Brain pericyte (primary cell): Measurements from ENCODE around the gene PAFAH1B1.
"Not testable (repeated sequence)": the region's sequence is repeated elsewhere in the genome, so short reads cannot be mapped to it uniquely, and the experiment has no call there.

Experiments used
- DNase-seq: peaks from one replicate; pipeline ENCODE4 v3.0.0-alpha.2; 2012; ENCODE audit warnings: low read depth, low spot score

Gene PAFAH1B1

GRCh38 chr17:2594722-2595599, 1.5 kb downstream of the PAFAH1B1 start:
- DNase-seq: no peak

GRCh38 chr17:2595716-2596115, 2.3 kb downstream of the PAFAH1B1 start:
- DNase-seq: no peak

DNA sequence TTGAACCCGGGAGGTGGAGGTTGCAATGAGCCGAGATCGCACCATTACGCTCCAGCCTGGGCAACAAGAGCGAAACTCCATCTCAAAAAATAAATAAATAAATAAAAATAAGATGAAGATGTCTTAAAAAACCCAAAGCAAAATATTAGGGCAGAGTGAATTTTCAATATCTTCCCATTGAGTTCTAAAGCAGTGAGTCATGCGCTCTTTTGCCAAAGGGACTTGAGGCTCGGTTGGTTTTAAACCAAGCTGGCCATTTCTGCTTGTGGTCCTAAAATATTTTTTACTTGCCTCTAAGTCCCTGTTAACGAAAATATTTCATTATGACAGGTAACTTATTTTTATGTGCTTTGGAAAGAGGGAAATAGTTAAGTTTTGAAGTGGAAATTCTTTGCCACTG, 4.7 kb downstream of the PAFAH1B1 start:
- no peak for DNase-seq

DNA sequence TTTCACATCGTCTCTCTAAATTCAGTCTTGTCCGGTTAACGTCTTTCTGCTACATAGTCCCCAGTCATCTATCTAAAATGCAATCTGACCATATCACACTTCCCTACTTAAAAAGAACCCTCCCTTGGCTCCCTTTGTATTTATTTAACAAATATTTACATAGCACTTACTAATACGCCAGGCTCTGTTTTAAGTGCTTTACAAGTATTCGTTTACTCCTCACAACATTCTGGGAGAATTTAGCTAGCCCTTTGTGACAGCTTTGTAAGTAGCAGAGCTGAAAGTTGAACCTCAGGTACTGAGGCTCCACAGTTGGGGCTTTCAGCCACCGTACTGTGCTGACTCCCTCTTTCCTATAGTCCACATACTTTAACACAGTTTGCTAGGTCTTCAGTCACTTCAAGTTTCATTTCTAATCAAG, 9.2 kb downstream of the PAFAH1B1 start:
- DNase-seq: no peak

GRCh38 chr17:2608350-2608913, 15.0 kb downstream of the PAFAH1B1 start:
- DNase-seq: no peak

DNA sequence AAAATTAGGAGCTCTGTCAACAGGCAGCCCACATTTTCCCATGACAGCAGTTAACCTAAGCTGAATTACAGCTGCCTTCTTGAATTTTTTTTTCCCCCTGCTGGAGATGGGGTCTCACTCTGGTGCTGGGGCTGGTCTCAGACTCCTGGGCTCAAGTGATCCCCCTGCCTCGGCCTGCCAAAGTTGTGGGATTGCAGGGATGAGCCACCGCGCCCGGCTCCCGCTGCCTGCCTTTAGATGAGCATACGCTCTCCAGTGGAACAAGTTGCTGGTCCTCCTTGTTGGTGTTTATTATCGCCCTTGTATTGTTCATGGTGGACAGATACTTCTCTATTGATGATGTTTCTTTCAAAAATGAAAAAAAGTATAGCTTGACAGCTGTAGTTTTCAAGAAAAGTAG, 15.6 kb downstream of the PAFAH1B1 start:
- no peak for DNase-seq

DNA sequence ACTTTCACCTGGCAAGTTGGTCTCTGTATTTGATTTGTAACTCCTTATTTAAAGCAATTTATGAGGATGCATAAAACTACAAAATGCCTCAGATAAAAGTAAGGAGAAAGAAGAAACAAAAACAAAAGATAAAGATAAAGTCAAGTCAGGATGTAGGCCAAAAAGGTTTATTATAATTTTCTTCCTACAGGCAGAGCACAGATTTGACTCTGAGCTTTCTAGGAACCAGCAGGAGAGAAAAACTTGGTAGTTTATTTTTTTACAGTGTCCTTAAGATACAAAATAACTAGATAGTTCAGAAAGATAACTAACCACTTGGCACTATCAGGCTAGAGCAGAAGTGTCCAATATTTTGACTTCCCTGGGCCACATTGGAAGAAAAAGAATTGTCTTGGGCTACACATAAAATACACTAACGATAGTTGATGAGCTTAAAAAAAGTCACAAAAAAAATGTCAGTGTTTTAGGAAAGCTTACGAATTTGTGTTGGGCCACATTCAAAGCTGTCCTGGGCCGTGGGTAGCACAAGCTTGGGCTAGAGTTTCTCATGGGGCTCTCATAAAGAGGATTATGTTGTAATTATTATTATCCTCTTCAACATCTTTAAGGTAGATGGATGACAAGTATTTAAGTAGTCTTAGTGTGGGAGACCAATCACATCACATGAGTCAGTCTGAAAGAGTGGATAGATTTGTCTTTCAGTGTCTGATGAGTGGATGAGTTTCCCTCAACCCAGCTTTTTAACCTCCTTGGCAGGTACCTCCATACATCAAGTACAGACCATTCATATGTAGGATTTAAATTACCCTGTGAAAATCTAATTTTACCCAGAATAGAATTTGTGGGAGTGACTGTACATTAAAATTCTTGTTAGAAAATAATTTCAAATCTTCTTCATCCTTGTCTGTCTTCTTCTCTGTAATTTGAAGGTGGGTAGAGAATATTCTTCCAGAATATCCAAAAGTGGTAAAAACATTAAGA, 17.0 kb downstream of the PAFAH1B1 start:
- no peak for DNase-seq

DNA sequence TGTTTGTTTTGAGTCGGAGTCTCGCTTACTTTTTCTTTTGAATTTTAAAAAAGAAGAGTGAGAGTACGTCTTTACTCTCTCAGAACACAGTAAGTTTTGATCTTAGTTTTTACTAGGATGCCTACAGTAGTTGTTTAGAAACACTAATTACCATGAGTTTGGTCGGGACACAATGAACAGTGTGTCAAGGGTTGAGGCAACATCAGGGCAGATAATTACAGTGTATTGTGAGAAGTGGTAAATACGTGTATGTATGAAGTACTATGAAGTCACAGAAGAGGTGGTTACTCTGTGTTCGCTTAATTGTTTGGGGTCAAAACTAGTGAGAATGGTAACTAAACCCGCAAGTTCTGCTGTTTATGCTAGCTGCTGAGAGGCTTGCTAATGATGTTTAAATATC, 18.2 kb downstream of the PAFAH1B1 start:
- DNase-seq: no peak

GRCh38 chr17:2612630-2613029, 19.2 kb downstream of the PAFAH1B1 start:
- no peak for DNase-seq

- no peak for DNase-seq
Observed at GRCh38 chr17:2613089-2613808, 19.8 kb downstream of the PAFAH1B1 start.

- no peak for DNase-seq
Observed at GRCh38 chr17:2615882-2616281, 22.4 kb downstream of the PAFAH1B1 start.

GRCh38 chr17:2621241-2621640, 27.8 kb downstream of the PAFAH1B1 start:
- no peak for DNase-seq

- not testable (repeated sequence) for DNase-seq
Observed at GRCh38 chr17:2621951-2622405, 28.5 kb downstream of the PAFAH1B1 start.

DNA sequence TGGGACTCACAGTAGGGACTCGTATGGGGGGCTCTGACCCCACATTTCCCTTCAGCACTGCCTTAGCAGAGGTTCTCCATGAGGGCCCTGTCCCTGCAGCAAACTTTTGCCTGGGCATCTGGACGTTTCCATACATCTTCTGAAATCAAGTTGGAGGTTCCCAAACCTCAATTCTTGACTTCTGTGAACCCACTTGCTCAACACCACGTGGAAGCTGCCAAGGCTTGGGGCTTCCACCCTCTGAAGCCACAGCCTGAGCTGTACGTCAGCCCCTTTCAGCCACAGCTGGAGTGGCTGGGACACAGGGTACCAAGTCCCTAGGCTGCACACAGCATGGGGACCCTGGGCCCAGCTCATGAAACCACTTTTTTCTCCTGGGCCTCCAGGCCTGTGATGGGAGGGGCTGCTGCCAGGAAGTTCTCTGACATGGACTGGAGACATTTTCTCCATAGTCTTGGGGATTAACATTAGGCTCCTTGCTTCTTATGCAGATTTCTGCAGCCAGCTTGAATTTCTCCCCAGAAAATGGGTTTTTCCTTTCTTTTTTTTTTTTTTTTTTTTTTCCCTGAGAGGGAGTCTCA, 29.4 kb downstream of the PAFAH1B1 start:
- DNase-seq: not testable (repeated sequence)

DNA sequence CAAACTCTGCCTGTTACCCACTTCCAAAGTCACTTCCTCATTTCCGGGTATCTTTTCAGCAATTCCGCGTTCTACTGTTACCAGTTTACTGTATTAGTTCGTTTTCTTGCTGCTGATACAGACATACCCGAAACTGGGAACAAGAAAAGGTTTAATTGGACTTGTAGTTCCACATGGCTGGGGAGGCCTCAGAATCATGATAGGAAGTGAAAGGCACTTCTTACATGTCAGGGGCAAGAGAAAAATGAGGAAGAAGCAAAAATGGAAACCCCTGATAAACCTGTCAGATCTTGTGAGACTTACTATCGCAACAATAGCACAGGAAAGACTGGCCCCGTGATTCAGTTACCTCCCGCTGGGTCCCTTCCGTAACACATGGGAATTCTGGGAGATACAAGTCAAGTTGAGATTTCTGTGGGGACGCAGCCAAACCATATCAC, 30.9 kb downstream of the PAFAH1B1 start:
- DNase-seq: no peak

GRCh38 chr17:2626626-2627219, 33.3 kb downstream of the PAFAH1B1 start:
- DNase-seq: not testable (repeated sequence)

DNA sequence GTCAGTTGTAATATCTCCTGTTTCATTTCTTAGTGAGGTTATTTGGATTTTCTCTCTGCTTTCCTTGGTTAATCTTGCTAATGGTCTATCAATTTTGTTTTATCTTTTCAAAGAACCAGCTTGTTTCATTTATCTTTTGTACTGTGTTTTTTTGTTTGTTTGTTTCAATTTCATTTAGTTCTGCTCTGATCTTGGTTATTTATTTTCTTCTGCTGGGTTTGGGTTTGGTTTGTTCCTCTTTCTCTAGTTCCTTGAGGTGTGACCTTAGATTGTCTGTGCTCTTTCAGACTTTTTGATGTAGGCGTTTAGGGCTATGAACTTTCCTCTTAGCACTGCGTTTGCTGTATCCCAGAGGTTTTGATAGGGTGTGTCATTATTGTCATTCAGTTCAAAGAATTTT, 35.5 kb downstream of the PAFAH1B1 start:
- DNase-seq: not testable (repeated sequence)

GRCh38 chr17:2631211-2631610, 37.8 kb downstream of the PAFAH1B1 start:
- DNase-seq: no peak

DNA sequence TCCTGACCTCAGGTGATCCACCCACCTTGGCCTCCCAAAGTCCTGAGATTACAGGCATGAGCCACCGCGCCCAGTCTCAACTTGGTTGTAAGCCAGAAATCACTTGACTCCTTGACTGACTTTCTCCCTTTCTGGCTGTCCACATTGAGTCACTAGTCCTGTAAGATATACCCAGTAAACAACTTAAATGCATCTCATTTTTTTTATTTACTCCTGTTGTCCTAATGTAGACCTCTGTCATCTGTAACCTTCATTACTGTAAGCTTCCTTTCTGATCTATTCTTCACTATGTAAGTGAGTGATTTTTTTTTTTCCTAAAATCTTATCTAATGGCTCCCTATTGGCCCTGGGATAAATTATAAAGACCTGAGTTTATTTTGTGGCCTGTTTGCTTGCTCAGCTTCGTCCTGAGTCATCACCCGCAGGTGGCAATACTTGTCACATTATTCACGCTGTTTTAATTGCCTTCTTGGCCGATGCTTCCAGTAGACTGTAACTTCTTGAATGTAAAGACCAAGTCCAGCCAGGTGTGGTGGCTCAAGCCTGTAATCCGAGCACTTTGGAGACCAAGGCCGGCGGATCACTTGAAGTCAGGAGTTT, 41.0 kb downstream of the PAFAH1B1 start:
- no peak for DNase-seq

- DNase-seq: no peak
Observed at GRCh38 chr17:2635241-2635640, 41.8 kb downstream of the PAFAH1B1 start.
